ENCODE data around the gene PARVB.

PARVB gene

DNA sequence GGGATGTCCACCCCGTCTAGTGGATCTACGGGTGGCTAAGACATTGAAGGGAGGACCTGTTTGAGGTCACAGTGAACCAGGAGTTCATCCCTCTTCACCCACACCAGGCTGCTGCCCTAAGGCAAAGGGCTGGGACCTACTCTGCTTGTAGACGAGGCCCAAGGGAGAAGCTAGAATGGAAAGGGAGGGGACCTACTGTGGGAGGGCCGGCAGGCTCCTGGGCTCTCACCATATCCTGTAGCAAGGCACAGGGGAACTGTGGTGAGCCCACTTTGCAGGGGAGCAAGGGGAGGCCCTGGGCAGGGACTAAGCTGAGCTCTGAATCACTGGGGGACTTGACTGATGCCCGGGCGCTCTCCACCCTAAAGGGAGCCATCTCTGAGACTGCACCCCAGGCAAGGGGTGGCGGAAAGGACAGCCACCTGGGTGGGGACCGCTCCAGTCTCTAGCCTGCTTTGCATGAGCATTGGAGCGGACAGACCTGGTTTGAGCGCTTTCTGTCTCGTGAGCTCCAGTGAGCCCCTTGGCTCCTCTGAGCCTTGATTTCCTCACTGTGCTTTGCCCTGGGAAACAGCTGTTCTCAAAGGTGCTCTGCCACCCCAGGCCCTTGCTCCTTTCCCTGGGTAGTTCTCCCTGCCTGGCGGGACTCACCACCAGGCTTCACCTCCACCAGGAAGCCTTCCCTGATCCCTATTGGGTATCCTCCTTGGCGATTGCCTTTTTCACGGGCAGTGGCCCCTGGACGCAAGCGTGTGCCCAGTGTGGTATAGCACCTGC is 180.8 kb downstream of the PARVB start:
- FAIRE-seq, result no peak

DNA sequence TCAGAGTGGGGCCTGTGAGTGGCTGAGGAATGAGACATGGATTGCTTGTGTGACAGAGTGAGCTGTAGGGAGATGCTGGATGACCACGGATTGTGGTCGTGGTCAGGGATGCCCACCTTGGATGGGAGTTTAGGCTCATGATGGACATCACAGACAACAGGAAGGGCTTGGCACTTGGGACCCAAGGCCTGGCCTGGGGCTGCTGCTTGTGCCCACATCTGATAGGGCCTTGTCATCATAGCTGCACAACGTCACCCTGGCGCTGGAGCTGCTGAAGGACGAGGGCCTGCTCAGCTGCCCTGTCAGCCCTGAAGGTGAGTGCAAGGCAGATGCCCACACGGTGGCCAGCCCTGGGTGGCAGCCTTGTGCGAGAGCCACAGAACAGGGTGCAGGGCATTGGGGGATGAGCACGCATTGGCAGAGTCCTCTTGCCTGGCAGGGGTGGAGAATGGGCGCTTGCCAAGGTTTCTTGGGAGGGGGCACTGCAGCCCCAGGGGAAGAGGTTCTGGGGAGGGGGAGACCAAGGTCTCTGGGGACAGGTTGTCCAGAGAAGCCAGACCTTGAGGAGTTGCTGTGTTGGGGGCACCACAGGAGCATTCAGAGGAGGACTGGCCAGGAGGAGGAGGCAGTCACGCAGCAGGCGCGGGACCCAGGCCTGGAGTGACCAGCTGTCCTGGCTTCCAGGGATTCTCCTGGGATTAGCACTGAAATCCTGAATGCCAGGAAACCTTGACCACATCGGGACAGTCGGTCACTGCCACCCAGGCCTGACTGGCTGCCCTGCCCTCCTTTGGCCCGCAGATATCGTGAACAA is 181.6 kb downstream of the PARVB start:
- no peak for FAIRE-seq

DNA sequence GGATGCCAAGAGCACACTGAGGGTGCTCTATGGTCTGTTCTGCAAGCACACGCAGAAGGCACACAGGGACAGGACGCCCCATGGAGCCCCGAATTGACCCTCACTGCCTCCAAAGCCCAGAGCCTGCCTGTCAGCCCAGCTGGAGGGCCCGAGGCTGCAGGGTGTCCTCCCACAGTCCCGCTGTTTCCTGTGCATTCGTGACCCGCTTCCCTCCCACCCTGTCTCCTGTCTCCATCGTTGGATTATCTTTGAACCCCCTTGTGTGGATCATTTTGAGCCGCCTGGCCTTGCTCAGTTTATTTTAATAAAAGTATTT is 182.2 kb downstream of the PARVB start:
- no peak for FAIRE-seq

DNA sequence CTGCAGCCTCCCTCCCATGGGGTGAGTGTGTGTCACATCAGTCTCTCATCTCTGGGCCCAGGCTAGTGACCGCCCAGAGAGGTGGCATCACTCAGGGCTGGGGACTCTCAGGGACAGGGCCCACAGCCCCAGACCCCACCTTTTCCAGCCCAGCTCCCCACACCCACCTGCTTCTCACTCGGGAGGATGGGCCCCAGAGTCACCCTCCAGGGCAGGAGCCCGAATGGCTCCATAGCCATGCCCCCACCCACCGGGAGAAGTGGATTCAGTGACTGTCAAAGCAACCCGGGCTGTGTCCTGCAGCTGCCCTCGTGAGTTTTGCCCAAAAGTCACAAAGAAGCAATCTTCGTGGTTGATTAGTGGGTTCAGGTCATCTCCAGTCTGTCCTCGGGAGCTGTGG is 182.6 kb downstream of the PARVB start:
- FAIRE-seq, result no peak

DNA sequence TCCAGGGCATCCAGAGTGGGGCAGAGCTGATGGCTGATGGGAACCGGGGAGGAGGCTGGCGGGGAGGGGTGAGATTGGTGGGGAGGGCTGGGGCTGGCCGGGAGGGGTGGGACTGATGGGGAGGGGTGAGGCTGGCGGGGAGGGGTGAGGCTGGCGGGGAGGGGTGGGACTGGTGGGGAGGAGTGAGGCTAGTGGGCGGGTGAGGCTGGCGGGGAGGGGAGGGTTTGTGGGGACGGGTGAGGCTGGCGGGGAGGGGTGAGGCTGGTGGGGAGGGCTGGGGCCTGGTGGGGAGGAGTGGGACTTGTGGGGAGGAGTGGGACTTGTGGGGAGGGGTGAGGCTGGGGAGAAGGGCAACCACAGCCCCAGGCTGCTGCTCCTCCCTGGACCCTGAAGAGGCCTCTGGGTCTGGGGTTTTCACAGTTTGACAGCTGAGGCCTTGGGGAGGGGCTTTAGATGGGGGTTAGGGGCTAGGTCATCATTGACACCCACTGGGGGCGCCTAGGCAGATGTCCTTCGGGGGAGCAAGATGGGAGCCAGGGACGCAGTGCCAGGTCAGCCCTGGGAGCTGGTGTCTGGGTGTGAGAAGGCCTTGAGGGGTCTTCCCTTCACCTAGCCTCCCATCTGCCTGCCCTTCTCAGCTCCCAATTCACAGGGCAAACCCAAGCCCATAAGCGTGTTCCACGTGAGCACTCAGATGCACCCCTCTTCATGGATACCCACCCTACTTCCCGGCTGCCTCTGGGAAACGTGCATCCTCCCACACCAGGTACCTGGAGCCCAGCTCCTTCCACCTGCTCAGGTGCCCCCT is 183.3 kb downstream of the PARVB start:
- FAIRE-seq, result no peak

DNA sequence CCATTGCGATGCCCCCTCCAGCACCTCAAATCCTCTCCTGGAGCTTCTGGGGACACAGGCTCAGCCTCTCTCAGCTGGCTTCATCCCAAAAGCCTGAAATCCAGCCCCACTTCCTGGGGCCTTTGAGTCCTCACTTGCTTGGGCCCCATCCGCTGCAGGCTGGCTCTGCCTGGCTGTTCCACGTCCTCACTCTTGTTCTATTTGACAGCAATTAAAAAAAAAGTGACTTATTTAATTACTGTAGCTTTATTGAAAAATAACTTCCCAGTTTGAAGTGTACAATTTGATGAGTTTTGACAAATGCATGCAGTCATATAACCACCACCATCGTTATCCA is 183.8 kb downstream of the PARVB start:
- no peak for FAIRE-seq

DNA sequence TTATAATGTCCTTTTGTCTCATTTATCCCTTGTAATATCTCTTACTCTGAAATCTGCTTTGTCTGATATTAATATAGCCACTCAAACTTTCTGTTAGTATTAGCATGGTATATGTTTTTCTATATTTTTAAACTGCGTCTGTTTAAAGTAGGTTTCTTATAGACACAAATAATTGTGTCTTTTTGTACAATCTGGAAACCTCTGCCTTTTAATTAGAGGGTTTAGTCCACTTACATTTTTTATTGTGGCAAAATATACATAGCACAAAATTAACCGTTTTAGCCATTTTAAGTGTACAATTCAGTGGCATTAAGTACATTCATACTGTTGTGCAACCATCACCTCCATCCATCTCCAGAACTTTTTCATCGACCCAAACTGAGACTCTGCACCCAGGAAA is 185.2 kb downstream of the PARVB start:
- no peak for FAIRE-seq

DNA sequence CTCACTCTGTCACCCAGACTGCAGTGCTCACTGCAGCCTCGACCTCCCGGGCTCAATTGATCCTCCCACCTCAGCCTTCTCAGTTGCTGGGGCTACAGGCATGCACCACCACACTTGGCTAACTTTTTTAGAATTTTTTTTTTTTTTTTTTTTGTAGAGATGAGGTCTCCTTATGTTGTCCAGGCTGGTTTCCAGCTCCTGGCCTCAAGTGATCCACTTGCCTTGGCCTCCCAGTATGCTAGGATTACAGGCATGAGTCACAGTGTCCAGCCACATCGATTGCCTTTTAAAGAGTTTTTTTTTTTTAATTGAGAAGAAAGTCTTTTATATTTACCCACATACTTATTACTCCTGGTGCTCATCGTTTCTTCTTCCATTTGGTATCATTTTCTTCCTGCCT is 186.6 kb downstream of the PARVB start:
- FAIRE-seq, result no peak

DNA sequence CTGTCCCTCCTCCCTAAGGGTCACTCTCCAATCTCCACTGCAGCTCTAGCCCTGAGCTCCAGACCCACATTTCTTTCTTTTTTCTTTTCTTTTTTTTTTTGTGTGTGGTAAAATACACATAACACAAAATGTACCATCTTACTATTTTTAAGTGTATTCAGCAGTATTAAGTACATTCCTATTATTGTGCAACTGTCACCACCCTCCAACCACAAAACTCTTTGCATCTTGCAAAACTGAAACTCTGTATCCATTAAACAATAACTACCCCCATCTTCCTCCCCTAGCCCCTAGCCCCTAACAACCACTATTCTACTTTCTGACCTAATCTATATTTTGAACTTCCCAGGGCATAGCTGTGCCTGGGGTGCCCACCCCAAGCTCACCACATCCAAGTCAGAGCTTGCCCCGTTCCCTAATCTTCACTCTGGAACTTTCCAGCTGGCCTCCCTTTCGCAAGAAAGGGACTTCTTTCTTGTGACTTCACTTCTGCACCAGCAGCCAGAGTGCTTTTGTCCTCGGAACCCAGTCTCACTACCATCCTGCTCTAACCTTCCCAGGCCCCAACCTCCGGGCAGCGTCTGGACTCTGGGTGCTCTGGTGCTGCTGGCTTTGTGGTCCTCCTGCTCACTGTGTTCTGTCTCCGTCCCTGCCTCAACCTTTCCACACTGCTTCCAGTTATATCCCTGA is 187.3 kb downstream of the PARVB start:
- FAIRE-seq, result no peak

DNA sequence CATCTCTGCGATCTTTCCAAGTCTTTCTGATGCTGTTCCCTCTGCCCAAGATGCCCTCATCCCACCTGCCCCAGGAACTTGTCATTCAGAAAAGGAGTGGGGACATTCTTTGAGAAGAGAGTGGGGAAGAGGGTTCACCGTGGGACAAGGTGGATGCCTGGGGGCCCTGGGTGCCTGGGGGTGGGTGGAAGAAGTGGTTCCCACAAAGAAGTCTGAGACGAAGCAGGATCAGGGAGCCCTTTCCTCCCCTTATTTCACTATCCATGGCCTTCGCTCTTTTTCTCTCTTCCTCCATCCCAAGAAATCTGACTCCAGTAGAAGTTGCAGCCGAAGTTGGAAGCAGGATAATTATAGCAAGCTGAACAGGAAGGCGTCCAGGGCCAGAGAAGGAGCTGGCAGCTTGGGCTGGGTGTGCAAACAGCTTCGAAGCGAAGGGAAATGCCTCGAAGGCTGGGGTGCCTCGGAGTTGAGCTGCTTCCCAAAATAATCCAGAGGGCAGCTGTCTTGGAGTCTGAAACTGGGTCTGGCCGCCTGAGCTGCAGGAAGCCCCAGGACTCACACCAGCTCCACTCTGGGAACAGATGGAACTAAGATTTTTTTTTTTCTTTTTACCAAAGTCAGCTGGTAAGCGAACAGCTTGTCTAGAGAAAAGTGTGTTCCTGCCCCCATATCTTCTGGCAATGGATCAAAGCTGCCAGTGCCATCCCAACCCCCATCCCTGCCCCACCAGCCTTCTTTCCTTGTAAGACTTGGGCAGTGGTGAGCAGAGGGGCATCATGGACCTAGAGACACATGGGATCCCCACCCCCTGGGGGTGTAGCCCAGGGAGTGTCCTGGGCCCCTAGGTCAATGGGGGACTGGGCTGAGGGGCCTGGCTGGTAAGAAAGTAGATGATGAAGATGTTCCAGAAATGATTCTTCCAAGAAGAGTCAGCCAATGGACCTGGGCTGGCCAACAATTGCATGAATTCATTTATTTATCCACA is 188.1 kb downstream of the PARVB start:
- FAIRE-seq, result no peak

DNA sequence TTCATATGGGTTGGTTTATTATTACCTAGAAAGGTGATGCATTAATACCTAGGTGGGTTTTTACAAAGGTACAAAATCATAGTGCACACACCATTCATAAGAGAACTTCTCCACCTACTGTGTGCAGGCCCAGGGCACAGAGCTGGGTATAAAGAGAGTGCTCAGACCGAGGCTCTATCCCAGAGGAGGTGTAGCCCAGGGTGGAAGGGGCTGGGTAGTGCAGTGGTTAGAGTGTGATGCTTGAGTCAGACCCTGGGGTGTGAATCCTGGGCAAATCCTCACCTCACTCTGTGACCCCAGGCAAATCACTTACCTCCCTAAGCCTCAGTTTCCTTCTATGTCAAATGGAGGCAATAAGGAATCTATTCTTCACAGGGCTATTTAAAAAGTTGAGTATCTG is 188.8 kb downstream of the PARVB start:
- no peak for FAIRE-seq

DNA sequence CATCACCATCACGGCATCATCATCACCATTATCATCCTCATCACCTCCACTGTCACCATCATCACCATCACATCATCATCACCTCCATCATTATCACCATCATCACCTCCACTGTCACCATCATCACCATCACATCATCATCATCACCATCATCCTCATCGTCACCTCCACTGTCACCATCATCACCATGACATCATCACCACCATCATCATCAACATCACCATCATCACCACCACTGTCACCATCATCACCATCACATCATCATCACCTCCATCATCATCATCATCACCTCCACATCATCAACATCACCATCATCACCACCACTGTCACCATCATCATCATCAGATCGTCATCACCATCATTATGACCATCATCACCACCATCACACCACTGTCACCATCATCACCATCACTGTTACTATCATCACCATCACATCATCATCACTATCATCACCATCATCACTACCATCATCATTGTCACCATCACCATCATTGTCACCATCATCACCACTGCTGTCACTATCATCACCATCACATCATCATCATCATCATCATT is 189.5 kb downstream of the PARVB start:
- no peak for FAIRE-seq

DNA sequence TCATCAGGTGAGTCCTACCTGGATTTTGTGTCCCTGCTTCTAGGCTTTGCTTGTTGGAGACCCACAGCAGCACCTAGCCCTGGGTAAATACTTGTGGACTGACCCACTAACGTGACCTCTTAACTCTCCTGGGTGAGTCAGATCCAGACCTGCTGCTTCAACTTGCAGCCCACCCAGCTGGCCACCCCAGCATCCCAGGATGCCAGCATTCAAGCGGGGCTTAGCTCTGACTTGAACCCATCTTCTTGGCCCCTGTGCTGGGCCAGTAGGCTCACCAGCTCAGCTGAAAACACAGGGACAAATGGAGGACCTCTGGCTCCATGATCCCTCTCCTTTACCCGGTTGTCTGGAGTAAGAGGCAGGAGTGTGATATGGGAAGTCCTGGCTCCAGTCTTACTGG is 190.1 kb downstream of the PARVB start:
- FAIRE-seq, result no peak

DNA sequence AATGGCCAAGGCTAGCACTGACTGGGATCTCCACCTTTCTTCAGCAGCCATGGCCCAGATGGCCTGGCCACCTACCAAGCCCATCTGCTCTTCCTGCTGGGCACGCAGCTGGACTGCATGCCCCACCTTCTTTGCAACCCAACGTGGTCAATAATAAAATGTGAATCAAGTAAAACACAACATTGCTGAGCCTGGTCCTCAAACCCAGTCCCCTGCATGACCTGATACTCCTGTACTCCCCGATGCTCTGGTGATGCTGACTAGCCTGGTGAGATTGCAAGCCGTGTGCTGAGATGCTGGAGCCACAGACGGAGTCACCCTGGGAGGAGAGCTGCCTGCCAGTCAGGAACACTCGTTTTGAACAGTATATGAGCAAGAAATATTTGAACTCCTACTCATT is 190.7 kb downstream of the PARVB start:
- no peak for FAIRE-seq

DNA sequence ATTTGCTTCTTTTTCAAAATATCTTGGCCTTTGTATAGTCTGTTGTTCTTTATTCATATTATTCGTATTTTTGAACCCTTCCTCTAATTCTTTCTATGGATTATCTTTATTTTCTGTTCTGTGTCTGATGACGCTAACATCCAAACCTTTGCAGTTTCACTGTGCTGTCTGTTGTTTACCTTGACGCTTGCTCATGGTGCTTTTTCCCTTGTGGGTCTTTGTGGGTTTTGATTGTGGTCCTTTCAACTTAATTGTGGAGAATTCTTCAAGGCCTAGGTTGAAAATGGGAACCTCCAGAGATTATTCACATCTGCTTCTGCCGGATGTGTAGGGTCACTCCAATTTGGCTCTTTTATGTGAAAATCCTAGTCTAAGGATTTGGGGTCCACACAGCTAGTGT is 191.2 kb downstream of the PARVB start:
- no peak for FAIRE-seq

DNA sequence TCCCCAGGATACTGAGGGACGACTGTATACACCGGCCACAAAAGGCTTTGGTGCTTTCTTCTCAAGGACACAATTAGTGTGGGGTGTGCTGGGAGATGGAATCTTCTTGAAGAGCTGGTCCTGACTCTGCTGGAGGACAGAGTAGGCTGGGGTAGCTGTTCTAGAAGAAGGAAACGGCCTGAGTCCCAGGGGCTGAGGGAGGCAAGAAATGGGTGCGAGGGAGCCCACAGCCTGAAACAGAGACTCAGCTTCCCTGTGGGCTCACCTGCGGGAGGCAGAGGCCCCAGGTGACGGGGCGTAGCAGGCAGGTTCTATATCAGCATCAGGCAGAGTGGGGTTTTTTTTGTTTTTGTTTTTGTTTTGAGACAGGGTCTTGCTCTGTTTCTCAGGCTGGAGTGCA is 193.2 kb downstream of the PARVB start:
- no peak for FAIRE-seq

DNA sequence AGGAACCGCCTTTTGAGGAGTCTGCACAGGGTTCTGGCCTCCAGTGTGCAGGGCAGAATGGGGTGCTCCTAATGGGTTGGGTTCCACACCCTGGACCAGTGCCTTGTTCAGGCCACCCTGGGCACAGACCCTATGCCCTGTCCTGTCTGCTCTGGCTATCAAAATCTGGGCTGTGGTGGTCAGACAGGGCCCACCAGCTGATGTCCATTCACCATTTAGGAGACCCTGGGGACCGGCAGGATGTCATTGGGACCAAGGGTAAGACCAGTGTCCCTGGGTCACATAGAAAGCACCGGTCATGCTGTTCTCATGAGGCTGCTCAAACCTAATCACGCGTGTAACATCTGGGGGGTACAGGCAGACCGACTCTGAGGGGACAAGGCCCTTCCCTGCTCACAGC is 194.0 kb downstream of the PARVB start:
- no peak for FAIRE-seq

DNA sequence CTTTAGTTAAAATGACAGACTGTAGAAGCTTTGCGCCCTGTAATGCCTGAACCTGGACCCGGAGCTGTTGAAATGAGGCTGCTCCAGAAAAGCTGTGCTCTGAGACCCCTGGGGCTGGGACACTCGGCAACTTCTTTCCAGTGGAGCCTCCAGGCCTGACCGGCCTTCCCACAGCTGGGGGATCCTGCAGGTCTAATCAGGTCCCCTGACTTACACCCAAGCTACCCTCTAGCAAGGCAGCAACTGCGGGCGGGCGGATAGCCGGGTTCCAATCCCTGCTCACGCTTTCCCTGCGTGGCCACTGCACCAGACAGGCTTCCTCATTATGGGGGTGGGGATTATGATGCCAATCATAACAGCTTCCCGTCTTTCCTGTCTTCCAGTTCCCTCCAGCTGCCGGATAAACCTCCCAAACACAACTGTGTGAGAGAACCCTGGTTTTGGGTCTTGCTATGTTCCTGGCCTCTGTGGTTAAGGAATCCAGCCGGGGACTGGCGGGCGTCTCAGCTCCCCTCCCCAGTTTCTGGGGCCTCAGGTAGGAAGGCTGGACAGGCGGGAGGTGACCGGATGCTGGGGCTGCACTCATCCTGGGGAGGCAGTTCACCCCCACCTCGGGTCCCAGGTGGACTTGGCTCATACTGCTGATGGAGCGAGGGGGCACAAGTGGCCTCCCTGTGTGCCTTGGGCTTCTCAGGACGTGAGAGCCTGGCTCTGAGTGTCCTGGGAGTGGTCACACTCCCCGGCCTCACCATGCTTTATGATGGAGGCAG is 195.2 kb downstream of the PARVB start:
- no peak for FAIRE-seq

DNA sequence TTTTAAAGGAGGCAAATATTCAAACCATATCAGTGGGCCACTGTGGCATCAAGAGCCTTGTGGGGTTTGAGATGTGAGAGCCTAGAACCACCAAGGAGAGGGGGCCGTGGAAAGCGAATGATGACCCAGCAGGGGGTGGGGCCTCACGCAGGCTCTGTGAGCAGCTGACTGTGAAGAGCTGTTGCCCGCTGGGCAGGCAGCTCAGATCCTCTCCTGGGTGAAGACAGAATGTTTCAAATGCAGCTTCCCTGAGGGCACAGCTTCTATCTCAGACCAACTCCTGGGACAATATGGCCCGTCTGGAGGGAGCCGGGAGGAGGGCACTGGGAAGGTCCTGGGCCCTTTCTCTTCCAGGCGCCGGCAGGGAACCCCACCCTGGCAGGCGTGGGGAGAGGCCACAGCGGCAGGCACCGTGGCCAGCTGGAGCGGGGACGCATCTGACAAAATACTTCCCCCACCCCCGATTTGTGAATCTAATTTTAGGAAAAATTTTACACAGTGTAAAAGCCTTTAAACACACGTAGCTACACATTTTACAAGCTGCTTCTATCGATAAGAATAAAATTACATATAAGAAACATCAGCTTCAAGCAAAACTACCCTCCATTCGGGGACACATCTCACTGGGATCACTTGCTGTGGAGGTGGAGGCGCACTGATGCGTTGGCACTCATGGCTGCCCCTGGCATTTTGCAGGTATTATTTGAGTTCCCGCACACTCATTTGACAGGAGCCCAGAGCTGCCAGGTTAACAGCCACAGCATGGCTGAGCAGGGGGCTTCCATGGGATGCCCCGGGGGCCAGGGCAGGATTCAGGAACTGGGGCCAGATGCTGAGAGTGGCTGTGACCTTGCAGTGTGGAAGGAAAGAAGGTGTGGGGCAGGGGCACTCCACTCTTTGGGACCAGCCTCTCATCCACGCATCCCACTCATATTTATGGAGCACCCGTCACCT is 196.9 kb downstream of the PARVB start:
- no peak for FAIRE-seq
